A172 (cell line): Measurements from ENCODE around the gene NCDN. TPM values are rescaled to one million over a fixed set of nuclear protein-coding genes. Genes with fewer than 3 reads are reported as not detected.

ENCODE experiments used
- DNase-seq: peaks from one replicate; pipeline ENCODE4 v3.0.0-alpha.2; 2015; ENCODE audit warnings: low spot score
- total RNA-seq: library from RNA; depleted of rRNA; stranded (reverse); fragments of >200 nt; shearing (Covaris generic); gene quantifications from 2 replicates; pipeline ENCODE4 v1.2.3, GENCODE V29; 2014; rRNA removed

The NCDN gene
- total RNA-seq = 8.0 and 8.4 TPM in 2 replicates

GRCh38 chr1:35557611-35558373, at the start of gene NCDN:
Gene NCDN, plus strand, starts transcription at chr1:35557799. Its CDS starts 392 bp downstream, at chr1:35558191.
- DNase-seq = peak; percentile 86

GRCh38 chr1:35507947-35508346, 49.7 kb upstream of the NCDN start:
- no peak for DNase-seq

- DNase-seq = no peak
Measured at GRCh38 chr1:35509558-35509957, 48.0 kb upstream of the NCDN start.

GRCh38 chr1:35511305-35511704, 46.3 kb upstream of the NCDN start:
- no peak for DNase-seq

- DNase-seq = no peak
Measured at GRCh38 chr1:35518183-35518582, 39.4 kb upstream of the NCDN start.

GRCh38 chr1:35519432-35519831, 38.2 kb upstream of the NCDN start:
- no peak for DNase-seq

- DNase-seq = no peak
Measured at GRCh38 chr1:35524106-35524505, 33.5 kb upstream of the NCDN start.

GRCh38 chr1:35530168-35530567, 27.4 kb upstream of the NCDN start:
- no peak for DNase-seq

GRCh38 chr1:35530946-35531345, 26.7 kb upstream of the NCDN start:
- DNase-seq = no peak

- DNase-seq = no peak
Measured at GRCh38 chr1:35531368-35531767, 26.2 kb upstream of the NCDN start.

- no peak for DNase-seq
Measured at GRCh38 chr1:35532497-35533223, 24.9 kb upstream of the NCDN start.

GRCh38 chr1:35533586-35533985, 24.0 kb upstream of the NCDN start:
- no peak for DNase-seq

- no peak for DNase-seq
Measured at GRCh38 chr1:35535243-35535642, 22.4 kb upstream of the NCDN start.

GRCh38 chr1:35536556-35537162, 20.9 kb upstream of the NCDN start:
- no peak for DNase-seq

- no peak for DNase-seq
Measured at GRCh38 chr1:35537806-35538205, 19.8 kb upstream of the NCDN start.

- DNase-seq = peak; percentile 11
Measured at GRCh38 chr1:35539073-35539823, 18.4 kb upstream of the NCDN start.

GRCh38 chr1:35539824-35540261, 17.8 kb upstream of the NCDN start:
- DNase-seq = no peak

- DNase-seq = peak; percentile 11
Measured at GRCh38 chr1:35544976-35545375, 12.6 kb upstream of the NCDN start.

GRCh38 chr1:35546614-35547013, 11.0 kb upstream of the NCDN start:
- DNase-seq = no peak

GRCh38 chr1:35553851-35554250, 3.7 kb upstream of the NCDN start:
- no peak for DNase-seq

- no peak for DNase-seq
Measured at GRCh38 chr1:35554266-35555211, 3.1 kb upstream of the NCDN start.
